Ascending aorta (tissue), 2 donors: ENCODE results near the gene PARG. TPM values are rescaled to one million over a fixed set of nuclear protein-coding genes. Genes with fewer than 3 reads are reported as not detected.

Experiments
- DNase-seq, 2 donors: peaks; one replicate each; pipeline ENCODE4 v3.0.0-alpha.2; 2019; ENCODE audit warnings: low spot score in 2 of 2
- H3K27ac ChIP-seq, 2 donors: fragments of 200-600 bp; sonication (generic); one replicate each; pipeline ENCODE4 v1.5.1; 2016 to 2017; ENCODE audit warnings: mild to moderate bottlenecking in 1 of 2
- H3K27me3 ChIP-seq: fragments of 200-600 bp; sonication (generic); one replicate; pipeline ENCODE4 v1.5.1; 2017
- H3K36me3 ChIP-seq, 2 donors: fragments of 200-600 bp; sonication (generic); one replicate each; pipeline ENCODE4 v1.5.1; 2016
- H3K4me1 ChIP-seq, 2 donors: fragments of 200-600 bp; sonication (generic); one replicate each; pipeline ENCODE4 v1.5.1; 2016 to 2017; ENCODE audit warnings: mild to moderate bottlenecking in 1 of 2
- H3K4me3 ChIP-seq, 2 donors: fragments of 200-600 bp; sonication (generic); one replicate each; pipeline ENCODE4 v1.5.1; 2016 to 2017; ENCODE audit warnings: mild to moderate bottlenecking in 1 of 2
- H3K9me3 ChIP-seq, 2 donors: fragments of 200-600 bp; sonication (generic); one replicate each; pipeline ENCODE4 v1.5.1; 2016
- CTCF ChIP-seq, 3 experiments: fragments of 200-600 bp in 2 of 3; fragments of 450-650 bp in 1 of 3; sonication (generic) in 2 of 3; IDR thresholded peaks; one replicate each; pipeline ENCODE4 v1.5.1; 2016 to 2019; ENCODE audit warnings: antibody characterized with exemption in 3 of 3, mild to moderate bottlenecking in 1 of 3, moderate library complexity in 1 of 3
- intact Hi-C: fragments of 100-400 bp; cut with DNase I; formaldehyde crosslinking; loops from one replicate; pipeline ENCODE4 v1.15.1; 2023
- total RNA-seq: library from RNA; depleted of rRNA; stranded (reverse); fragments of >200 nt; gene quantifications from one replicate; pipeline ENCODE4 v1.1.0, GENCODE V29; 2016

The PARG gene
- total RNA-seq, 1 donor from 2014 or later, result 1.9 TPM

GRCh38 chr10:49768731-49769130 lies 173.1 kb downstream of the PARG start:
- no peak for TF ChIP-seq CTCF (IDR thresholded peaks at IDR 0.05)
- Histone ChIP-seq H3K4me3 (no peak overlapping the region), H3K4me1 (no peaks in the 10 kb centered on the region), H3K27ac (no peak overlapping the region), H3K36me3 (no peaks in the 10 kb centered on the region), H3K9me3 (no peaks in the 10 kb centered on the region), H3K27me3 (peaks cover 13% of the 10 kb centered on the region)
- intact Hi-C loops, result no loop called here
- DNase-seq, result no peak

- Histone ChIP-seq H3K27me3 (peaks cover 13% of the 10 kb centered on the region), H3K36me3 (no peaks in the 10 kb centered on the region), H3K4me1 (no peaks in the 10 kb centered on the region), H3K9me3 (no peaks in the 10 kb centered on the region), H3K4me3 (no peak overlapping the region), H3K27ac (no peak overlapping the region)
- no peak for DNase-seq
- no peak for TF ChIP-seq CTCF (IDR thresholded peaks at IDR 0.05)
- intact Hi-C loops, result no loop called here
Measured at GRCh38 chr10:49768329-49768728, 173.5 kb downstream of the PARG start.

Other genes starting within 250 kb of the PARG start
- not detected for gene OGDHL, start 179.7 kb downstream of the PARG start, total RNA-seq
- gene TIMM23B, start within 50 bp of the PARG start, total RNA-seq, result 18.6 TPM
- 15.9 TPM for gene AGAP6, start 46.4 kb upstream of the PARG start, total RNA-seq
- 13.5 TPM for gene WASHC2A, start 125.9 kb upstream of the PARG start, total RNA-seq